CD4-positive, CD25-positive, alpha-beta regulatory T cell (primary cell): ENCODE results near the gene MADD. TPM values are rescaled to one million over a fixed set of nuclear protein-coding genes. Genes with fewer than 3 reads are reported as not detected.

Experiments
- ATAC-seq, 2 donors: fragments of 150-1000 bp; cut with Tn5 transposase; one replicate each; pipeline ENCODE4 v1.10.0; 2021; ENCODE audit warnings: low read depth in 2 of 2, moderate number of reproducible peaks in 2 of 2, moderate library complexity in 1 of 2
- DNase-seq, 3 donors: peaks; one replicate each; pipeline versions ENCODE4 v3.0.0 to v3.0.0-alpha.2; 2012 to 2022; ENCODE audit warnings: mixed read lengths in 1 of 3
- H3K27ac ChIP-seq: one replicate; pipeline ENCODE4 v1.7.0; 2013; ENCODE audit warnings: mild to moderate bottlenecking, low read length; ENCODE audit not compliant: insufficient read depth, poor library complexity, severe bottlenecking
- H3K27me3 ChIP-seq: one replicate; pipeline ENCODE4 v1.7.0; 2013; ENCODE audit warnings: low read length; ENCODE audit not compliant: control insufficient read depth, insufficient read depth
- H3K36me3 ChIP-seq: one replicate; pipeline ENCODE4 v1.7.0; 2013; ENCODE audit warnings: mild to moderate bottlenecking, low read length, moderate library complexity; ENCODE audit not compliant: control insufficient read depth, insufficient read depth
- H3K4me1 ChIP-seq: 2 replicates; pipeline ENCODE4 v1.7.0; 2013; ENCODE audit warnings: mild to moderate bottlenecking, low read length; ENCODE audit not compliant: insufficient read depth, control insufficient read depth, poor library complexity, severe bottlenecking
- H3K4me3 ChIP-seq: one replicate; pipeline ENCODE4 v1.7.0; 2013; ENCODE audit warnings: low read depth, mild to moderate bottlenecking, low read length, moderate library complexity
- H3K9me3 ChIP-seq, 2 experiments: 1 replicate in 1 of 2; 2 replicates in 1 of 2; pipeline ENCODE4 v1.7.0; 2013; ENCODE audit warnings: low read length in 2 of 2, mild to moderate bottlenecking in 1 of 2, moderate library complexity in 1 of 2; ENCODE audit not compliant: control insufficient read depth in 2 of 2
- H3K27ac Mint-ChIP-seq, 3 donors: one replicate each; pipeline ENCODE4 v1.8.0; 2020 to 2022; ENCODE audit warnings: mild to moderate bottlenecking in 3 of 3, mixed read lengths in 3 of 3, moderate library complexity in 2 of 3
- H3K27me3 Mint-ChIP-seq: one replicate; pipeline ENCODE4 v1.8.0; 2022; ENCODE audit warnings: mild to moderate bottlenecking, mixed read lengths
- H3K36me3 Mint-ChIP-seq: one replicate; pipeline ENCODE4 v1.8.0; 2020; ENCODE audit warnings: mixed read lengths
- H3K4me1 Mint-ChIP-seq, 4 donors: one replicate each; pipeline ENCODE4 v1.8.0; 2020 to 2022; ENCODE audit warnings: mixed read lengths in 4 of 4, mild to moderate bottlenecking in 1 of 4
- H3K4me3 Mint-ChIP-seq, 4 donors: one replicate each; pipeline ENCODE4 v1.8.0; 2020 to 2022; ENCODE audit warnings: mild to moderate bottlenecking in 4 of 4, mixed read lengths in 4 of 4, moderate library complexity in 3 of 4
- H3K9me3 Mint-ChIP-seq, 7 donors: one replicate each; pipeline ENCODE4 v1.8.0; 2020 to 2022; ENCODE audit warnings: mixed read lengths in 7 of 7, mild to moderate bottlenecking in 3 of 7, moderate library complexity in 2 of 7
- polyA plus RNA-seq, 4 donors: library from polyadenylated mRNA; unstranded; fragments of 300-500 nt; fragmentation: Illumina TruSeq; gene quantifications; one replicate each; pipeline ENCODE4 v1.2.3, GENCODE V29; 2021
- total RNA-seq: library from RNA; stranded (reverse); gene quantifications from one replicate; pipeline ENCODE4 v1.2.3, GENCODE V29; 2022

MADD gene
- total and polyA plus RNA-seq, 5 donors from 2014 or later, result 17.8 to 179 (median 25.5) TPM

GRCh38 chr11:47359586-47359985 lies 89.7 kb downstream of the MADD start:
- Mint-ChIP-seq H3K36me3 (no peaks in the 10 kb centered on the region), H3K27ac (no peak overlapping the region), H3K9me3 (no peaks in the 10 kb centered on the region), H3K4me1 (peaks cover 0 to 9% (median 2%) of the 10 kb centered on the region in 4 donors), H3K4me3 (peak overlapping the region in 1 of 4 donors; percentile 9), H3K27me3 (no peaks in the 10 kb centered on the region)
- H3K36me3 ChIP-seq, result no peaks in the 10 kb centered on the region
- ATAC-seq, result peak in 1 of 2 donors; percentile 42
- DNase-seq, result peak in 1 of 3 donors; percentile 38
- H3K9me3 ChIP-seq, result no peaks in the 10 kb centered on the region
- H3K27ac ChIP-seq, result no peak overlapping the region
- H3K4me1 ChIP-seq, result no peaks in the 10 kb centered on the region
- H3K4me3 ChIP-seq, result no peak overlapping the region
- no peaks in the 10 kb centered on the region for H3K27me3 ChIP-seq

GRCh38 chr11:47360341-47360740 lies 90.4 kb downstream of the MADD start:
- H3K27ac ChIP-seq, result no peak overlapping the region
- H3K36me3 ChIP-seq, result no peaks in the 10 kb centered on the region
- H3K4me1 ChIP-seq, result no peaks in the 10 kb centered on the region
- H3K27me3 Mint-ChIP-seq, result no peaks in the 10 kb centered on the region
- no peaks in the 10 kb centered on the region for H3K27me3 ChIP-seq
- peaks cover 0 to 9% (median 2%) of the 10 kb centered on the region in 4 donors for H3K4me1 Mint-ChIP-seq
- no peak for DNase-seq
- H3K9me3 ChIP-seq, result no peaks in the 10 kb centered on the region
- no peaks in the 10 kb centered on the region for H3K36me3 Mint-ChIP-seq
- no peak overlapping the region for H3K4me3 Mint-ChIP-seq
- no peak overlapping the region for H3K27ac Mint-ChIP-seq
- H3K9me3 Mint-ChIP-seq, result no peaks in the 10 kb centered on the region
- ATAC-seq, result no peak
- H3K4me3 ChIP-seq, result no peak overlapping the region

GRCh38 chr11:47361419-47361818 lies 91.5 kb downstream of the MADD start:
- Mint-ChIP-seq H3K36me3 (no peaks in the 10 kb centered on the region), H3K27me3 (no peaks in the 10 kb centered on the region), H3K9me3 (no peaks in the 10 kb centered on the region), H3K4me1 (peaks cover 0 to 9% (median 3%) of the 10 kb centered on the region in 4 donors), H3K27ac (no peak overlapping the region), H3K4me3 (no peak overlapping the region)
- DNase-seq (no peak), ATAC-seq (no peak)
- no peaks in the 10 kb centered on the region for H3K4me1 ChIP-seq
- H3K27me3 ChIP-seq, result no peaks in the 10 kb centered on the region
- no peaks in the 10 kb centered on the region for H3K36me3 ChIP-seq
- H3K4me3 ChIP-seq, result no peak overlapping the region
- H3K9me3 ChIP-seq, result no peaks in the 10 kb centered on the region
- H3K27ac ChIP-seq, result no peak overlapping the region

GRCh38 chr11:47366020-47366490 lies 96.1 kb downstream of the MADD start:
- H3K4me1 ChIP-seq, result no peaks in the 10 kb centered on the region
- no peak for ATAC-seq

GRCh38 chr11:47369676-47370075 lies 99.7 kb downstream of the MADD start:
- H3K9me3 Mint-ChIP-seq, result no peaks in the 10 kb centered on the region
- Histone ChIP-seq H3K9me3 (no peaks in the 10 kb centered on the region), H3K4me3 (no peak overlapping the region), H3K4me1 (peaks cover 6% of the 10 kb centered on the region), H3K27ac (no peak overlapping the region), H3K27me3 (no peaks in the 10 kb centered on the region), H3K36me3 (no peaks in the 10 kb centered on the region)
- no peak overlapping the region for H3K4me3 Mint-ChIP-seq
- H3K36me3 Mint-ChIP-seq, result no peaks in the 10 kb centered on the region
- H3K27ac Mint-ChIP-seq, result peak overlapping the region in 1 of 3 donors; percentile 53
- ATAC-seq, result no peak
- peaks cover 0 to 8% (median 1%) of the 10 kb centered on the region in 4 donors for H3K4me1 Mint-ChIP-seq
- no peak for DNase-seq
- H3K27me3 Mint-ChIP-seq, result peaks cover 14% of the 10 kb centered on the region

More at GRCh38 chr11:47366020-47366490, 96.1 kb downstream of the MADD start:
- Histone ChIP-seq H3K27me3 (no peaks in the 10 kb centered on the region), H3K36me3 (no peaks in the 10 kb centered on the region), H3K4me3 (no peak overlapping the region), H3K27ac (no peak overlapping the region), H3K9me3 (no peaks in the 10 kb centered on the region)
- peaks cover 0 to 5% (median 1%) of the 10 kb centered on the region in 4 donors for H3K4me1 Mint-ChIP-seq
- no peaks in the 10 kb centered on the region for H3K36me3 Mint-ChIP-seq
- H3K9me3 Mint-ChIP-seq, result no peaks in the 10 kb centered on the region
- H3K27me3 Mint-ChIP-seq, result peaks cover 14% of the 10 kb centered on the region
- no peak for DNase-seq
- peak overlapping the region in 2 of 3 donors; percentile 0 to 11 for H3K27ac Mint-ChIP-seq
- no peak overlapping the region for H3K4me3 Mint-ChIP-seq

- Histone ChIP-seq H3K9me3 (no peaks in the 10 kb centered on the region), H3K27me3 (no peaks in the 10 kb centered on the region), H3K4me3 (no peak overlapping the region), H3K36me3 (no peaks in the 10 kb centered on the region), H3K27ac (no peak overlapping the region), H3K4me1 (peaks cover 6% of the 10 kb centered on the region)
- Mint-ChIP-seq H3K36me3 (no peaks in the 10 kb centered on the region), H3K27ac (no peak overlapping the region), H3K4me1 (peaks cover 0 to 8% (median 0%) of the 10 kb centered on the region in 4 donors), H3K4me3 (no peak overlapping the region), H3K27me3 (peaks cover 14% of the 10 kb centered on the region), H3K9me3 (no peaks in the 10 kb centered on the region)
- no peak for DNase-seq
- no peak for ATAC-seq
Measured at GRCh38 chr11:47372422-47372821, 102.5 kb downstream of the MADD start.

GRCh38 chr11:47373876-47374719 lies 104.2 kb downstream of the MADD start:
- Mint-ChIP-seq H3K4me3 (no peak overlapping the region), H3K27me3 (peaks cover 8% of the 10 kb centered on the region), H3K9me3 (no peaks in the 10 kb centered on the region), H3K27ac (peak overlapping the region in 2 of 3 donors; percentile 20 to 55), H3K4me1 (peaks cover 0 to 11% (median 0%) of the 10 kb centered on the region in 4 donors), H3K36me3 (no peaks in the 10 kb centered on the region)
- no peak overlapping the region for H3K4me3 ChIP-seq
- DNase-seq (peak; percentile 73 to 81 (median 79)), ATAC-seq (peak; percentile 72 to 84)
- no peaks in the 10 kb centered on the region for H3K36me3 ChIP-seq
- peaks cover 6% of the 10 kb centered on the region for H3K4me1 ChIP-seq
- H3K27me3 ChIP-seq, result no peaks in the 10 kb centered on the region
- no peak overlapping the region for H3K27ac ChIP-seq
- no peaks in the 10 kb centered on the region for H3K9me3 ChIP-seq

GRCh38 chr11:47374720-47375019 lies 104.7 kb downstream of the MADD start:
- H3K4me3 Mint-ChIP-seq, result no peak overlapping the region
- Histone ChIP-seq H3K27ac (no peak overlapping the region), H3K36me3 (no peaks in the 10 kb centered on the region), H3K27me3 (no peaks in the 10 kb centered on the region), H3K4me3 (no peak overlapping the region), H3K9me3 (no peaks in the 10 kb centered on the region), H3K4me1 (peaks cover 6% of the 10 kb centered on the region)
- no peaks in the 10 kb centered on the region for H3K9me3 Mint-ChIP-seq
- DNase-seq, result no peak
- H3K4me1 Mint-ChIP-seq, result peaks cover 0 to 10% (median 0%) of the 10 kb centered on the region in 4 donors
- no peak for ATAC-seq
- no peaks in the 10 kb centered on the region for H3K36me3 Mint-ChIP-seq
- H3K27me3 Mint-ChIP-seq, result peaks cover 4% of the 10 kb centered on the region
- peak overlapping the region in 1 of 3 donors; percentile 42 for H3K27ac Mint-ChIP-seq
